Thoracic aorta (tissue), 2 donors: ENCODE results near the gene BUB1B. TPM values are rescaled to one million over a fixed set of nuclear protein-coding genes. Genes with fewer than 3 reads are reported as not detected.
A peak's percentile ranks its signal among the peaks of the same experiment; 100 is the strongest.

ENCODE experiments used
- ATAC-seq: fragments of 150-250 bp; one replicate; pipeline ENCODE4 v1.8.0; 2017; ENCODE audit warnings: low read depth; ENCODE audit not compliant: insufficient number of reproducible peaks, low FRiP score
- DNase-seq: peaks from one replicate; pipeline ENCODE4 v3.0.0-alpha.2; 2020; ENCODE audit warnings: low spot score
- H3K27ac ChIP-seq, 2 donors: fragments of 200-600 bp; sonication (generic); 1 replicate in 1 of 2; 2 replicates in 1 of 2; pipeline ENCODE4 v1.5.1; 2016; ENCODE audit warnings: mild to moderate bottlenecking in 2 of 2, moderate library complexity in 2 of 2
- H3K27me3 ChIP-seq: fragments of 200-600 bp; sonication (generic); replicated peaks from 2 replicates; pipeline ENCODE4 v1.6.0; 2016; ENCODE audit warnings: mild to moderate bottlenecking; ENCODE audit not compliant: insufficient read depth
- H3K36me3 ChIP-seq: fragments of 200-600 bp; sonication (generic); one replicate; pipeline ENCODE4 v1.5.1; 2016
- H3K4me1 ChIP-seq, 2 donors: fragments of 200-600 bp; sonication (generic); 1 replicate in 1 of 2; 2 replicates in 1 of 2; pipeline versions ENCODE4 v1.5.1 to v1.6.0; 2016; ENCODE audit warnings: low read depth in 2 of 2, mild to moderate bottlenecking in 1 of 2; ENCODE audit not compliant: control insufficient read depth in 1 of 2
- H3K4me3 ChIP-seq: fragments of 200-600 bp; sonication (generic); 2 replicates; pipeline ENCODE4 v1.5.1; 2016; ENCODE audit warnings: mild to moderate bottlenecking
- H3K9me3 ChIP-seq: fragments of 200-600 bp; sonication (generic); 2 replicates; pipeline ENCODE4 v1.5.1; 2016
- total RNA-seq, 2 donors: library from RNA; depleted of rRNA; stranded (reverse); fragments of >200 nt; gene quantifications; one replicate each; pipeline versions ENCODE4 v1.1.0 to v1.2.3, GENCODE V29; 2016
- TF ChIP-seq, protein P1 (sequence below): fragments of 200-600 bp; sonication (generic); IDR thresholded peaks from one replicate; pipeline ENCODE4 v1.5.1; 2019; ENCODE audit warnings: antibody characterized with exemption

The BUB1B gene
- total RNA-seq, 2 donors from 2014 or later = 0.41 to 3.5 TPM

GRCh38 chr15:40155270-40155910, 5.5 kb upstream of the BUB1B start:
- Histone ChIP-seq H3K4me1 (no peaks in the 10 kb centered on the region), H3K27ac (no peak overlapping the region), H3K36me3 (no peaks in the 10 kb centered on the region), H3K9me3 (no peaks in the 10 kb centered on the region), H3K27me3 (no peaks in the 10 kb centered on the region), H3K4me3 (no peak overlapping the region)
- TF ChIP-seq, protein P1, sequence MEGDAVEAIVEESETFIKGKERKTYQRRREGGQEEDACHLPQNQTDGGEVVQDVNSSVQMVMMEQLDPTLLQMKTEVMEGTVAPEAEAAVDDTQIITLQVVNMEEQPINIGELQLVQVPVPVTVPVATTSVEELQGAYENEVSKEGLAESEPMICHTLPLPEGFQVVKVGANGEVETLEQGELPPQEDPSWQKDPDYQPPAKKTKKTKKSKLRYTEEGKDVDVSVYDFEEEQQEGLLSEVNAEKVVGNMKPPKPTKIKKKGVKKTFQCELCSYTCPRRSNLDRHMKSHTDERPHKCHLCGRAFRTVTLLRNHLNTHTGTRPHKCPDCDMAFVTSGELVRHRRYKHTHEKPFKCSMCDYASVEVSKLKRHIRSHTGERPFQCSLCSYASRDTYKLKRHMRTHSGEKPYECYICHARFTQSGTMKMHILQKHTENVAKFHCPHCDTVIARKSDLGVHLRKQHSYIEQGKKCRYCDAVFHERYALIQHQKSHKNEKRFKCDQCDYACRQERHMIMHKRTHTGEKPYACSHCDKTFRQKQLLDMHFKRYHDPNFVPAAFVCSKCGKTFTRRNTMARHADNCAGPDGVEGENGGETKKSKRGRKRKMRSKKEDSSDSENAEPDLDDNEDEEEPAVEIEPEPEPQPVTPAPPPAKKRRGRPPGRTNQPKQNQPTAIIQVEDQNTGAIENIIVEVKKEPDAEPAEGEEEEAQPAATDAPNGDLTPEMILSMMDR = no peak
- DNase-seq = no peak
- no peak for ATAC-seq

DNA sequence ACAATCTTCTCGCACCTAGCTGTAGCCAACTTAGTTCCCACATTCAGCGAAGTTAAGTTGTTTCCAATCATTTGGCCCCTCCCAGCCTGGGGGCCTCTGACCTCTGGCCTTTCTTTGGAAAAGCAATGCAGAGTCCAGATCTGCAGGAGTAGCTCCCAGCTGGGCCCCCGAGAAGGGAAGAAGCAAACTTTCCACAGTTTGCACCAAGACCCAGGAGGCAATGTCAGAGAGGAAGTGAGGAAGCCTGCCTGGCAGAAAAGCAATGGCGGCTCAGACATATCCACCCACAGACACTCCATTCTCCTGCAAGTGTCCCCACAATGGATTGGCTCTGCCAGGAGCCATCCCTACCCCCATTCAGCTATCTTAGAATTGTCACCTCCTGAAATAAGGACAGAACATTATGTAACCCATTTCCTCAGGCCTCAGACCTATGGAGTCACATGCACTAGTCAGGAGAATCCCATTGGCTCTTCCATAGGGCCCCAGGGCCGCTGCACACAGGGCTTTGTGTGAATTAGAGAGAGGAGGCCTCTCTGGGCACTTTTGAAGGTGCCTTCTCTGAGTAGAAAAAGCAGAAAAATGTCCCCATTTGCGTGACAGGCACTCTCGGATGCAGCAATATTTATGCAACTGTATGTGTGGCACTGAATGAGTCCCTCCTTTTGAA, 3.0 kb upstream of the BUB1B start:
- ATAC-seq = no peak
- DNase-seq = no peak
- Histone ChIP-seq H3K36me3 (no peaks in the 10 kb centered on the region), H3K4me3 (no peak overlapping the region), H3K27ac (no peak overlapping the region), H3K27me3 (no peaks in the 10 kb centered on the region), H3K9me3 (no peaks in the 10 kb centered on the region), H3K4me1 (peaks cover 4 to 5% of the 10 kb centered on the region in 2 donors)
- TF ChIP-seq, protein P1 = no peak

DNA sequence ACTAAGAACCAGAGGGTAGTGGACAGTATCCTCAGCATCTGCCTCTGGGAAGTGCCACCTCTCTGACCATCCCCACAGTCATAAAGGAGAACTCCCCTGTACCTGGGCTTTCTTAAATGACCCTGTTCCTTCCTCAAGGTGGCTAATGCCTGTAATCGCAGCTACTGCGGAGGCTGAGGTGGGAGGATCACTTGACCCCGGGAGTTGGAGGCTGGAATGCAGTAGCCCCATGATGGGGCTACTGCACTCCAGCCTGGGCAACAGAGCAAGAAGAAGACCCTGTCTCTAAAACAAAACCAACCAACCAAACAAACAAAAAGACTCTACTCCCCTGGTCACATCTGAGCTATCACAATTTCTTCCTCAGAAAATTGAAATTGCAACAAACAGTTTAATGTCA, 848 bp upstream of the BUB1B start:
- Histone ChIP-seq H3K4me1 (peaks cover 4 to 5% of the 10 kb centered on the region in 2 donors), H3K4me3 (no peak overlapping the region), H3K27me3 (no peaks in the 10 kb centered on the region), H3K9me3 (no peaks in the 10 kb centered on the region), H3K27ac (no peak overlapping the region), H3K36me3 (no peaks in the 10 kb centered on the region)
- no peak for ATAC-seq
- TF ChIP-seq, protein P1 = no peak
- no peak for DNase-seq

DNA sequence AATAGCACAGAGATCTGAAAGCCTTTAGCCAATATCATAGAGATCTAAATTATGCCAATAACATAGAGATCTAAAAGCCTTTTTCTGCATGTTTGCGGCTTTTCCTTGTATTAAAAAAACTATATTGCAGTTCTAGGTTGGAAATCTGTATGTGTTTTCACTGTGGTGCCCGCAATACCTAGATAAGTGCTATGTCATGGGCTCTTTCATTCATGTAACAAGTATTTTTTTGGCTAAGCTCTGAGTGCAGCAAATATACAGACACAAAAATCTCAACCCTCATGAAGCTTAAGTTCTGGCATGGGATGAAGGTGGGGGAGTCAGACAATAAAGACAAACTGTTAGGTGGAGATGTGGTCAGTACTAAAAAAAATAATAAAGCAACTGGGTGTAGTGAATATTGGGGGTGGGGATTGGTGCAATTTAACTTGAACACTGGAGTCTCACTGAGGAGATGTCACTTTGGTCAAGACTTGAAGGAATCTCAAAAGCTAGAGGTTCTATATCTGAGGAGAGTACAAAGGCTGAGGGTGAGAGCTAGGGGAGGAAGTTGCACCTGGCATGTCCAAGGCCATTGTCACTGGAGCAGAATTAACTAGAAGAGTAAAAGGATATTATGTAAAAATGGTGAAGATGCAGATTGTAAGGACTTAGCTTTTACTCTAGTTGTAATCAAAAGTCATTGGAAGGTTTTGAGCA, 973 bp downstream of the BUB1B start:
- Histone ChIP-seq H3K9me3 (no peaks in the 10 kb centered on the region), H3K27ac (no peak overlapping the region), H3K4me1 (peaks cover 4 to 5% of the 10 kb centered on the region in 2 donors), H3K27me3 (no peaks in the 10 kb centered on the region), H3K36me3 (no peaks in the 10 kb centered on the region), H3K4me3 (peak overlapping the region; percentile 74)
- no peak for DNase-seq
- no peak for ATAC-seq
- TF ChIP-seq, protein P1 = no peak

DNA sequence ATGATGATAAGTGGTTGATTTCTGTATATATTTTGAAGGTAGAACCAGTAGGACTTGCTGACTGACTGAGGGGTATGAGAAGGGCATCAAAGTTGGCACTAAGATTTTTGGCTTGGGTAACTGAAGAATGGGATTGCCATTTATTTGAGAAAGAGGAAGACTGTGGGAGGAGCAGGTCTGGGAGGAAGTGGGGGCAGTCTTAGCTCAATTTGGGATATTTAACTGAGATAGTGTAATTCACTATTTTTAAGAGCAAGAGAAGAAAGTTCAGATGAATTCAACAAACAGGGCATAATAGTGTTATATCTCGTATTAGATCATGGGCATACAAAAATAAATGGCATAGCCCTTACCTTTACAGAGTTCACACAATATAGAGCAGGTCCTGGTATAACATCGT, 1.7 kb downstream of the BUB1B start:
- ATAC-seq (no peak), DNase-seq (no peak)
- no peaks in the 10 kb centered on the region for H3K9me3 ChIP-seq
- H3K36me3 ChIP-seq = no peaks in the 10 kb centered on the region
- H3K4me1 ChIP-seq = peaks cover 4 to 5% of the 10 kb centered on the region in 2 donors
- no peaks in the 10 kb centered on the region for H3K27me3 ChIP-seq
- H3K27ac ChIP-seq = no peak overlapping the region
- TF ChIP-seq, protein P1 = no peak
- H3K4me3 ChIP-seq = no peak overlapping the region
